ENCODE results near the gene OPA1. TPM values are rescaled to one million over a fixed set of nuclear protein-coding genes. Genes with fewer than 3 reads are reported as not detected.
"Not testable (repeated sequence)": the region's sequence is repeated elsewhere in the genome, so short reads cannot be mapped to it uniquely, and the experiment has no call there.

The OPA1 gene
- total RNA-seq, 1 experiment from 2014 or later = 84.4 TPM

DNA sequence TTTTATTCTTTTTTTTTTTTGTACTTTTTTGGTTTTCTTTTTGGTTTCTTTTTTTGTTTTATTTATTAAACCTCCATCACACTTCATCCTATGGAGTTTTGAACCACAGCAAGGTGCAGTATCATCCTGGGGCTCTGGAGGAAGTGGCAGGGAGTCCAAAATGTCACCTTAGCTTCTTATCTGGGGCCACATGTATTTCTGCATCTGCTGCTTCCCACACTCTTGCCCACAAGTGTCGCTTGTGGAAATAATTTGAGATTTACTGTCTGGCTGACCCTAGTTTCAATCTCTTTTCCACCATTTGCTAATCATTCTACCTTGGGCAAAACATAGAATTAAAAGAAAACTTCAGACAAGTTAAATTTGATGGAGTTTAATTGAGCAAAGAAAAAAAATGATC, 6.4 kb downstream of the OPA1 start:
- ChIA-PET CTCF (no interaction called here), POLR2A (ENCODE audit: low non-redundant PET) (no interaction called here)
- no peaks in the 10 kb centered on the region for H3K27me3 ChIP-seq (replicated peaks; ENCODE audit: insufficient read depth, low read depth, low read length, poor library complexity)
- intact Hi-C loops (cut with micrococcal nuclease; ENCODE audit: unreplicated experiment) = no loop called here
- peaks cover 5% of the 10 kb centered on the region for H3K4me1 ChIP-seq (ENCODE audit: insufficient read depth, low read length, poor library complexity, severe bottlenecking)
- no TSS peak for BruUV-seq (replicated peaks)
- H3K4me3 ChIP-seq (ENCODE audit: low read depth, low read length, poor library complexity, severe bottlenecking) = no peak overlapping the region
- no peak overlapping the region for H3K27ac ChIP-seq (ENCODE audit: low read depth, low read length, poor library complexity, severe bottlenecking)
- H3K36me3 ChIP-seq (ENCODE audit: insufficient read depth, low read length, poor library complexity, severe bottlenecking) = no peaks in the 10 kb centered on the region
- H3K9me3 ChIP-seq (ENCODE audit: low read depth, low read length, poor library complexity, severe bottlenecking) = no peaks in the 10 kb centered on the region
- no peak for DNase-seq (ENCODE audit: low spot score)
- TF ChIP-seq, protein P1, sequence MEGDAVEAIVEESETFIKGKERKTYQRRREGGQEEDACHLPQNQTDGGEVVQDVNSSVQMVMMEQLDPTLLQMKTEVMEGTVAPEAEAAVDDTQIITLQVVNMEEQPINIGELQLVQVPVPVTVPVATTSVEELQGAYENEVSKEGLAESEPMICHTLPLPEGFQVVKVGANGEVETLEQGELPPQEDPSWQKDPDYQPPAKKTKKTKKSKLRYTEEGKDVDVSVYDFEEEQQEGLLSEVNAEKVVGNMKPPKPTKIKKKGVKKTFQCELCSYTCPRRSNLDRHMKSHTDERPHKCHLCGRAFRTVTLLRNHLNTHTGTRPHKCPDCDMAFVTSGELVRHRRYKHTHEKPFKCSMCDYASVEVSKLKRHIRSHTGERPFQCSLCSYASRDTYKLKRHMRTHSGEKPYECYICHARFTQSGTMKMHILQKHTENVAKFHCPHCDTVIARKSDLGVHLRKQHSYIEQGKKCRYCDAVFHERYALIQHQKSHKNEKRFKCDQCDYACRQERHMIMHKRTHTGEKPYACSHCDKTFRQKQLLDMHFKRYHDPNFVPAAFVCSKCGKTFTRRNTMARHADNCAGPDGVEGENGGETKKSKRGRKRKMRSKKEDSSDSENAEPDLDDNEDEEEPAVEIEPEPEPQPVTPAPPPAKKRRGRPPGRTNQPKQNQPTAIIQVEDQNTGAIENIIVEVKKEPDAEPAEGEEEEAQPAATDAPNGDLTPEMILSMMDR (conservative IDR thresholded peaks at IDR 0.05; ENCODE audit: low read depth, low read length) = no peak
- TF ChIP-seq EZH2 (IDR thresholded peaks at IDR 0.05; ENCODE audit: borderline replicate concordance, low read depth, low read length, poor library complexity, severe bottlenecking) = no peak

DNA sequence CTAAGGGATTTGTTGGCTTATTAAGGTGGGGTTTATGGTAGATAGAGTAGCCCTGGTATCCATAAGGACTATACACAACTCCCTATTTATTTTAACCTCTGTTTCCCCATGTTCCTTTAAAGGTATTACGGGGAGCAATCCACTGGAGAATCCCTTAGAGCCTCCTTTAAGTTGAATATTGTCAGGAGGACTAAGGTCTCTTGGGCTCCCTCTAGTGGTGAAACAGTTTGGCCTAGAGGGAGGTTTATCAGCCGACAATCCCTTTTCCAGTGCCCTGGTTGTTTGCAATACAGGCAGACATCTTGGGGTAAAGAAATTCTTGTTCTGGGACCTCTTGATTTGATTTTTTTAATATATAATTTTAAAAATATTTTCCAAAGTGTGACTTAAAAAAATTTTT, 12.9 kb downstream of the OPA1 start:
- BruUV-seq (replicated peaks) = no TSS peak
- no peaks in the 10 kb centered on the region for H3K27me3 ChIP-seq (replicated peaks; ENCODE audit: insufficient read depth, low read depth, low read length, poor library complexity)
- no peaks in the 10 kb centered on the region for H3K9me3 ChIP-seq (ENCODE audit: low read depth, low read length, poor library complexity, severe bottlenecking)
- POLR2A ChIA-PET (ENCODE audit: low non-redundant PET) = no interaction called here
- intact Hi-C loops (cut with micrococcal nuclease; ENCODE audit: unreplicated experiment) = no loop called here
- no peaks in the 10 kb centered on the region for H3K36me3 ChIP-seq (ENCODE audit: insufficient read depth, low read length, poor library complexity, severe bottlenecking)
- no peak overlapping the region for H3K4me3 ChIP-seq (ENCODE audit: low read depth, low read length, poor library complexity, severe bottlenecking)
- no peaks in the 10 kb centered on the region for H3K4me1 ChIP-seq (ENCODE audit: insufficient read depth, low read length, poor library complexity, severe bottlenecking)
- no peak overlapping the region for H3K27ac ChIP-seq (ENCODE audit: low read depth, low read length, poor library complexity, severe bottlenecking)
- TF ChIP-seq, protein P1 (conservative IDR thresholded peaks at IDR 0.05; ENCODE audit: low read depth, low read length) = peak; percentile 79
- no peak for TF ChIP-seq EZH2 (IDR thresholded peaks at IDR 0.05; ENCODE audit: borderline replicate concordance, low read depth, low read length, poor library complexity, severe bottlenecking)
- CTCF ChIA-PET = no interaction called here
- DNase-seq (ENCODE audit: low spot score) = peak; percentile 86

DNA sequence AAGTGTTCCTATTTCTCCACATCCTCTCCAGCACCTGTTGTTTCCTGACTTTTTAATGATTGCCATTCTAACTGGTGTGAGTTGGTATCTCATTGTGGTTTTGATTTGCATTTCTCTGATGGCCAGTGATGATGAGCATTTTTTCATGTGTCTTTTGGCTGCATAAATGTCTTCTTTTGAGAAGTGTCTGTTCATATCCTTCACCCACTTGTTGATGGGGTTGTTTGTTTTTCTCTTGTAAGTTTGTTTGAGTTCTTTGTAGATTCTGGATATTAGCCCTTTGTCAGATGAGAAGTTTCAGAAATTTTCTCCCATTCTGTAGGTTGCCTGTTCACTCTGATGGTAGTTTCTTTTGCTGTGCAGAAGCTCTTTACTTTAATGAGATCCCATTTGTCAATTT, 13.9 kb downstream of the OPA1 start:
- DNase-seq (ENCODE audit: low spot score); H3K36me3 ChIP-seq (ENCODE audit: insufficient read depth, low read length, poor library complexity, severe bottlenecking); CTCF ChIA-PET; POLR2A ChIA-PET (ENCODE audit: low non-redundant PET); H3K4me1 ChIP-seq (ENCODE audit: insufficient read depth, low read length, poor library complexity, severe bottlenecking); H3K27me3 ChIP-seq (replicated peaks; ENCODE audit: insufficient read depth, low read depth, low read length, poor library complexity); BruUV-seq (replicated peaks); H3K4me3 ChIP-seq (ENCODE audit: low read depth, low read length, poor library complexity, severe bottlenecking); H3K27ac ChIP-seq (ENCODE audit: low read depth, low read length, poor library complexity, severe bottlenecking); H3K9me3 ChIP-seq (ENCODE audit: low read depth, low read length, poor library complexity, severe bottlenecking); intact Hi-C loops (cut with micrococcal nuclease; ENCODE audit: unreplicated experiment): not testable (repeated sequence)

DNA sequence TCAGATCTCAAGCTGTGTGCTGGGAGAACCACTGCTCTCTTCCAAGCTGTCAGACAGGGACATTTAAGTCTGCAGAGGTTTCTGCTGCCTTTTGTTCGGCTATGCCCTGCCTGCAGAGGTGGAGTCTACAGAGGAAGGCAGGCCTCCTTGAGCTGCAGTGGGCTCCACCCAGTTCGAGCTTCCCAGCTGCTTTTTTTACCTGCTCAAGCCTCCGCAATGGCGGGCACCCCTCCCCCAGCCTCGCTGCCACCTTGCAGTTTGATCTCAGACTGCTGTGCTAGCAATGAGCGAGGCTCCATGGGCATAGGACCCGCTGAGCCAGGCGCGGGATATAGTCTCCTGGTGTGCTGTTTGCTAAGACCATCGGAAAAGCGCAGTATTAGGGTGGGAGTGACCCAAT, 17.5 kb downstream of the OPA1 start:
- CTCF ChIA-PET; intact Hi-C loops (cut with micrococcal nuclease; ENCODE audit: unreplicated experiment); BruUV-seq (replicated peaks): not testable (repeated sequence)

More for the DNA sequence above, 17.5 kb downstream of the OPA1 start:
- H3K4me3 ChIP-seq (ENCODE audit: low read depth, low read length, poor library complexity, severe bottlenecking); H3K27ac ChIP-seq (ENCODE audit: low read depth, low read length, poor library complexity, severe bottlenecking); H3K4me1 ChIP-seq (ENCODE audit: insufficient read depth, low read length, poor library complexity, severe bottlenecking); H3K27me3 ChIP-seq (replicated peaks; ENCODE audit: insufficient read depth, low read depth, low read length, poor library complexity); H3K9me3 ChIP-seq (ENCODE audit: low read depth, low read length, poor library complexity, severe bottlenecking); DNase-seq (ENCODE audit: low spot score); POLR2A ChIA-PET (ENCODE audit: low non-redundant PET): not testable (repeated sequence)
- peaks cover 13% of the 10 kb centered on the region for H3K36me3 ChIP-seq (ENCODE audit: insufficient read depth, low read length, poor library complexity, severe bottlenecking)

Data from A673 (cell line).